ENCODE data around the gene PSMB2.

GRCh38 chr1:35642471-35642955 is 1.2 kb upstream of the PSMB2 start:
- TF ChIP-seq CTCF (IDR thresholded peaks at IDR 0.05; ENCODE audit: borderline replicate concordance, extremely low read depth, low read length, poor library complexity, severe bottlenecking) = no peak
- no peak for TF ChIP-seq EZH2 (IDR thresholded peaks at IDR 0.05; ENCODE audit: borderline replicate concordance, low read depth, low read length, severe bottlenecking)
